CD14-positive monocyte (primary cell): ENCODE results near the gene PAXX. TPM values are rescaled to one million over a fixed set of nuclear protein-coding genes. Genes with fewer than 3 reads are reported as not detected.
A peak's percentile ranks its signal among the peaks of the same experiment; 100 is the strongest.

Source experiments
- DNase-seq, 3 donors: peaks; one replicate each; pipeline ENCODE4 v3.0.0-alpha.2; 2011 to 2022
- H2AFZ ChIP-seq: 2 replicates; pipeline ENCODE4 v1.6.0; 2012; ENCODE audit warnings: mild to moderate bottlenecking, low read depth, low read length, inconsistent platforms; ENCODE audit not compliant: insufficient read depth, poor library complexity, severe bottlenecking
- H3K27ac ChIP-seq, 2 donors: 1 replicate in 1 of 2; 2 replicates in 1 of 2; pipeline ENCODE4 v1.5.1; 2012 to 2013; ENCODE audit warnings: low read length in 2 of 2, control low read depth in 1 of 2, inconsistent platforms in 1 of 2, low read depth in 1 of 2, mild to moderate bottlenecking in 1 of 2
- H3K27me3 ChIP-seq, 2 donors: one replicate each; pipeline versions ENCODE4 v1.6.0 to v1.6.1; 2011 to 2013; ENCODE audit warnings: low read length in 2 of 2; ENCODE audit not compliant: control insufficient read depth in 2 of 2, insufficient read depth in 2 of 2
- H3K36me3 ChIP-seq, 2 donors: replicated peaks in 1 of 2; 1 replicate in 1 of 2; 2 replicates in 1 of 2; pipeline versions ENCODE4 v1.5.1 to v1.6.1; 2012 to 2013; ENCODE audit warnings: low read length in 2 of 2, control low read depth in 1 of 2, inconsistent platforms in 1 of 2, mild to moderate bottlenecking in 1 of 2; ENCODE audit not compliant: insufficient read depth in 2 of 2, control insufficient read depth in 1 of 2
- H3K4me1 ChIP-seq, 2 donors: 1 replicate in 1 of 2; 2 replicates in 1 of 2; pipeline versions ENCODE4 v1.5.1 to v1.6.1; 2012 to 2013; ENCODE audit warnings: low read length in 2 of 2, control low read depth in 1 of 2, inconsistent platforms in 1 of 2, mild to moderate bottlenecking in 1 of 2, moderate library complexity in 1 of 2; ENCODE audit not compliant: insufficient read depth in 2 of 2, control insufficient read depth in 1 of 2
- H3K4me2 ChIP-seq: replicated peaks from 2 replicates; pipeline ENCODE3; 2012; ENCODE audit warnings: low read length, moderate library complexity, mild to moderate bottlenecking; ENCODE audit not compliant: poor library complexity, severe bottlenecking; ENCODE audit errors: extremely low read depth
- H3K4me3 ChIP-seq, 3 experiments: fragments of 200-600 bp in 1 of 3; sonication (generic) in 1 of 3; replicated peaks in 1 of 3; 1 replicate in 2 of 3; 2 replicates in 1 of 3; pipeline ENCODE4 v1.5.1; 2011 to 2013; ENCODE audit warnings: low read length in 3 of 3, mild to moderate bottlenecking in 3 of 3, control low read depth in 2 of 3, low read depth in 2 of 3, inconsistent platforms in 1 of 3, moderate library complexity in 1 of 3
- H3K79me2 ChIP-seq: 2 replicates; pipeline ENCODE4 v1.6.0; 2012; ENCODE audit warnings: mild to moderate bottlenecking, control low read depth, inconsistent platforms, low read length, moderate library complexity; ENCODE audit not compliant: insufficient read depth
- H3K9ac ChIP-seq: 2 replicates; pipeline ENCODE4 v1.6.0; 2017; ENCODE audit warnings: low read length, mild to moderate bottlenecking; ENCODE audit not compliant: insufficient read depth, poor library complexity, severe bottlenecking
- H3K9me3 ChIP-seq, 2 donors: replicated peaks in 1 of 2; 1 replicate in 1 of 2; 2 replicates in 1 of 2; pipeline versions ENCODE4 v1.5.1 to v1.6.1; 2012 to 2013; ENCODE audit warnings: low read length in 2 of 2, control low read depth in 1 of 2; ENCODE audit not compliant: control insufficient read depth in 1 of 2, insufficient read depth in 1 of 2
- H4K20me1 ChIP-seq: 2 replicates; pipeline ENCODE4 v1.6.0; 2012; ENCODE audit warnings: mild to moderate bottlenecking, low read length, control low read depth, moderate library complexity; ENCODE audit not compliant: insufficient read depth
- H3K27ac Mint-ChIP-seq, 7 donors: one replicate each; pipeline ENCODE4 v1.8.0; 2020; ENCODE audit warnings: mild to moderate bottlenecking in 7 of 7, mixed read lengths in 7 of 7, moderate library complexity in 6 of 7, inconsistent platforms in 2 of 7
- H3K27me3 Mint-ChIP-seq, 3 donors: one replicate each; pipeline ENCODE4 v1.8.0; 2021 to 2022; ENCODE audit warnings: low read depth in 3 of 3, mild to moderate bottlenecking in 3 of 3, mixed read lengths in 3 of 3, moderate library complexity in 3 of 3, inconsistent platforms in 1 of 3
- H3K36me3 Mint-ChIP-seq, 2 donors: one replicate each; pipeline ENCODE4 v1.8.0; 2020; ENCODE audit warnings: mixed read lengths in 2 of 2, inconsistent platforms in 1 of 2, mild to moderate bottlenecking in 1 of 2
- H3K4me1 Mint-ChIP-seq: one replicate; pipeline ENCODE4 v1.8.0; 2020; ENCODE audit warnings: mild to moderate bottlenecking, mixed read lengths
- H3K4me3 Mint-ChIP-seq, 2 donors: one replicate each; pipeline ENCODE4 v1.8.0; 2020; ENCODE audit warnings: mild to moderate bottlenecking in 2 of 2, mixed read lengths in 2 of 2, moderate library complexity in 1 of 2
- H3K9me3 Mint-ChIP-seq, 7 donors: one replicate each; pipeline ENCODE4 v1.8.0; 2020 to 2022; ENCODE audit warnings: mixed read lengths in 7 of 7, mild to moderate bottlenecking in 6 of 7, moderate library complexity in 6 of 7, inconsistent platforms in 2 of 7
- WGBS: methylation state at CpG from one replicate; pipeline ENCODE4 v1.1.5; 2013; ENCODE audit warnings: missing lambda C conversion rate; ENCODE audit not compliant: insufficient coverage; 5-methylcytosine and 5-hydroxymethylcytosine counted together
- intact Hi-C, 2 donors: fragments of 100-400 bp; cut with micrococcal nuclease; formaldehyde crosslinking; loops; one replicate each; pipeline versions ENCODE4 v1.15.0 to v1.15.1; 2023
- polyA plus RNA-seq, 3 donors: library from polyadenylated mRNA; depleted of rRNA in 1 of 3; unstranded in 2 of 3; stranded (reverse) in 1 of 3; fragments of 300-500 nt in 2 of 3; fragments of >200 nt in 1 of 3; fragmentation: Illumina TruSeq in 2 of 3; gene quantifications; 1 replicate in 2 of 3; 2 replicates in 1 of 3; pipeline ENCODE4 v1.2.3, GENCODE V29; 2012 to 2021
- TF ChIP-seq, protein P1 (sequence below): fragments of 200-600 bp; IDR thresholded peaks from one replicate; pipeline ENCODE4 v1.8.0; 2022; ENCODE audit warnings: antibody characterized with exemption, mild to moderate bottlenecking

PAXX gene
- polyA plus RNA-seq, 3 donors, result 35.3 to 92.9 (median 40.7) TPM

GRCh38 chr9:137026384-137026783, 34.2 kb downstream of the PAXX start:
- no peak overlapping the region for H3K27ac ChIP-seq

DNA sequence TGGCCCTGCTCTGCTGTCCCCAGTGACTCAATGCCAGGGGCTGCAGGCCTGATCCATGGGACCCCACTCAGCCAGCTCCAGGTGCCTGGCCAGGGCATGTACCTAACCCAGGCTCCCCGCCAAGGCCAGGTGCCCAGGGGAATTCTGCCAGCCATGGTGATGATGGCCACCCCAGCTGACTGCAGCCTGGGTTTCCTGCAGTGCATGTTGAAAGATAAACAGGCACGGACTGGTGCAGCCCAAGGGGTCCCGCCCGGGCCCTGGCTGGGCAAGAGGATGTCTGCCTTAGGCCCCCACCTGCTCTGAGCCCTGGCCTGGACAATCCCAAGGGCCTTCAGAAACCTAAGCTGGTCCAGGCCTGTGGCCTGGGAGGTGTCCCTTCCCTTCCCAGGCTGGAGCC, 34.6 kb downstream of the PAXX start:
- Histone ChIP-seq H3K36me3 (no peaks in the 10 kb centered on the region), H3K9me3 (no peaks in the 10 kb centered on the region), H3K79me2 (peaks cover 34% of the 10 kb centered on the region), H3K4me3 (no peak overlapping the region), H2AFZ (no peak overlapping the region), H3K9ac (no peak overlapping the region), H3K27ac (no peak overlapping the region), H4K20me1 (peaks cover 10% of the 10 kb centered on the region), H3K4me2 (no peak overlapping the region), H3K4me1 (peaks cover 44 to 56% of the 10 kb centered on the region in 2 donors), H3K27me3 (no peaks in the 10 kb centered on the region)
- 60% methylated on average over 4 of the region's 4 CpGs for WGBS
- Mint-ChIP-seq H3K9me3 (peaks cover 0 to 4% (median 0%) of the 10 kb centered on the region in 7 donors), H3K4me1 (peaks cover 35% of the 10 kb centered on the region), H3K27ac (no peak overlapping the region), H3K27me3 (peaks cover 4 to 7% (median 6%) of the 10 kb centered on the region in 3 donors), H3K4me3 (peak overlapping the region in 1 of 2 donors; percentile 69), H3K36me3 (peaks cover 0 to 4% of the 10 kb centered on the region in 2 donors)
- DNase-seq, result no peak
- TF ChIP-seq, protein P1, sequence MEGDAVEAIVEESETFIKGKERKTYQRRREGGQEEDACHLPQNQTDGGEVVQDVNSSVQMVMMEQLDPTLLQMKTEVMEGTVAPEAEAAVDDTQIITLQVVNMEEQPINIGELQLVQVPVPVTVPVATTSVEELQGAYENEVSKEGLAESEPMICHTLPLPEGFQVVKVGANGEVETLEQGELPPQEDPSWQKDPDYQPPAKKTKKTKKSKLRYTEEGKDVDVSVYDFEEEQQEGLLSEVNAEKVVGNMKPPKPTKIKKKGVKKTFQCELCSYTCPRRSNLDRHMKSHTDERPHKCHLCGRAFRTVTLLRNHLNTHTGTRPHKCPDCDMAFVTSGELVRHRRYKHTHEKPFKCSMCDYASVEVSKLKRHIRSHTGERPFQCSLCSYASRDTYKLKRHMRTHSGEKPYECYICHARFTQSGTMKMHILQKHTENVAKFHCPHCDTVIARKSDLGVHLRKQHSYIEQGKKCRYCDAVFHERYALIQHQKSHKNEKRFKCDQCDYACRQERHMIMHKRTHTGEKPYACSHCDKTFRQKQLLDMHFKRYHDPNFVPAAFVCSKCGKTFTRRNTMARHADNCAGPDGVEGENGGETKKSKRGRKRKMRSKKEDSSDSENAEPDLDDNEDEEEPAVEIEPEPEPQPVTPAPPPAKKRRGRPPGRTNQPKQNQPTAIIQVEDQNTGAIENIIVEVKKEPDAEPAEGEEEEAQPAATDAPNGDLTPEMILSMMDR, result no peak
- intact Hi-C loops, result no loop called here

More at GRCh38 chr9:137026384-137026783, 34.2 kb downstream of the PAXX start:
- H3K27me3 ChIP-seq, result no peaks in the 10 kb centered on the region
- peaks cover 39 to 52% of the 10 kb centered on the region in 2 donors for H3K4me1 ChIP-seq
- H3K27me3 Mint-ChIP-seq, result peaks cover 4 to 7% (median 6%) of the 10 kb centered on the region in 3 donors
- TF ChIP-seq, protein P1, result no peak
- peak overlapping the region in 1 of 7 donors; percentile 25 for H3K27ac Mint-ChIP-seq
- no peak for DNase-seq
- no peak overlapping the region for H3K4me3 Mint-ChIP-seq
- H3K9me3 Mint-ChIP-seq, result peaks cover 0 to 5% (median 0%) of the 10 kb centered on the region in 7 donors
- no peak overlapping the region for H2AFZ ChIP-seq
- no peaks in the 10 kb centered on the region for H3K36me3 ChIP-seq
- H4K20me1 ChIP-seq, result peaks cover 10% of the 10 kb centered on the region
- 85% methylated on average over 2 of the region's 2 CpGs for WGBS
- peaks cover 30% of the 10 kb centered on the region for H3K79me2 ChIP-seq
- H3K4me2 ChIP-seq, result no peak overlapping the region
- intact Hi-C loops, result no loop called here
- peaks cover 0 to 4% of the 10 kb centered on the region in 2 donors for H3K36me3 Mint-ChIP-seq
- H3K9me3 ChIP-seq, result no peaks in the 10 kb centered on the region
- no peak overlapping the region for H3K4me3 ChIP-seq
- H3K9ac ChIP-seq, result no peak overlapping the region
- H3K4me1 Mint-ChIP-seq, result peaks cover 32% of the 10 kb centered on the region
